ENCODE results near the gene UBAC2.

Gene UBAC2

DNA sequence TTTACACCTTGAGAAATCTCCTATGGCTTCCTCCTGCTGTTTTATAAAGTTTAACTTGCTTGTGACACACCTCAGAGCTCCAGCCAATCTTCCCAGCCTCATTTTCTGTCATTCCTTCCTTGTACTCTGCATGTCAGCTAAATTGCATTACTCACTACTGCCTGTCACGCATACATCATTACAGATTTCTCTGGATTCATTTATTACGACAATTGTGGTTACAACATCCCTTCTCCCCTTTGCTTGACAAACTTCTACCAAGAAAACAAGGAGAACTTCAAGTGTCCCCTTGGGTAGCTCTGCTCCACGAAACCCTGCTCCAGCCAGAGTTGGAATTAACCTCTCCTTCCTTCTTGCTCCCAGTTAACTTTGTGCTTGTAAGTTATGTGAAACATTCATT is 79.5 kb downstream of the UBAC2 start:
- H3K4me1 ChIP-seq (ENCODE audit: insufficient read depth, poor library complexity, severe bottlenecking): no peaks in the 10 kb centered on the region
- H3K27ac ChIP-seq (ENCODE audit: poor library complexity, severe bottlenecking): no peak overlapping the region
- no peak for DNase-seq (ENCODE audit: low spot score)

GRCh38 chr13:99281811-99282263 is 81.2 kb downstream of the UBAC2 start:
- no peak for DNase-seq (ENCODE audit: low spot score)
- no peaks in the 10 kb centered on the region for H3K36me3 ChIP-seq (ENCODE audit: low read depth)
- ATAC-seq (ENCODE audit: low read depth): no peak
- H3K4me3 ChIP-seq (ENCODE audit: severe bottlenecking): no peak overlapping the region
- H3K27me3 ChIP-seq (ENCODE audit: insufficient read depth, poor library complexity, severe bottlenecking): no peaks in the 10 kb centered on the region
- TF ChIP-seq CTCF (IDR thresholded peaks at IDR 0.05; ENCODE audit: poor library complexity, severe bottlenecking): no peak
- H3K27ac ChIP-seq (ENCODE audit: poor library complexity, severe bottlenecking): no peak overlapping the region
- H3K9me3 ChIP-seq (ENCODE audit: severe bottlenecking): no peaks in the 10 kb centered on the region
- no peaks in the 10 kb centered on the region for H3K4me1 ChIP-seq (ENCODE audit: insufficient read depth, poor library complexity, severe bottlenecking)

More for the DNA sequence above, 79.5 kb downstream of the UBAC2 start:
- H3K9me3 ChIP-seq (ENCODE audit: severe bottlenecking): no peaks in the 10 kb centered on the region
- no peak for TF ChIP-seq CTCF (IDR thresholded peaks at IDR 0.05; ENCODE audit: poor library complexity, severe bottlenecking)
- no peak overlapping the region for H3K4me3 ChIP-seq (ENCODE audit: severe bottlenecking)
- peak; percentile 52; the same call in 2 of the 3 replicates for ATAC-seq (ENCODE audit: low read depth)
- H3K36me3 ChIP-seq (ENCODE audit: low read depth): 0 out of 2 replicates have a peak, but pooled peaks cover 3% of the 10 kb centered on the region
- H3K27me3 ChIP-seq (ENCODE audit: insufficient read depth, poor library complexity, severe bottlenecking): no peaks in the 10 kb centered on the region

GRCh38 chr13:99282264-99283231 is 81.9 kb downstream of the UBAC2 start:
- Histone ChIP-seq H3K4me1 (ENCODE audit: insufficient read depth, poor library complexity, severe bottlenecking) (no peaks in the 10 kb centered on the region), H3K4me3 (ENCODE audit: severe bottlenecking) (no peak overlapping the region), H3K9me3 (ENCODE audit: severe bottlenecking) (no peaks in the 10 kb centered on the region), H3K36me3 (ENCODE audit: low read depth) (no peaks in the 10 kb centered on the region), H3K27ac (ENCODE audit: poor library complexity, severe bottlenecking) (no peak overlapping the region), H3K27me3 (ENCODE audit: insufficient read depth, poor library complexity, severe bottlenecking) (no peaks in the 10 kb centered on the region)
- ATAC-seq (ENCODE audit: low read depth): no peak
- no peak for DNase-seq (ENCODE audit: low spot score)
- no peak for TF ChIP-seq CTCF (IDR thresholded peaks at IDR 0.05; ENCODE audit: poor library complexity, severe bottlenecking)

DNA sequence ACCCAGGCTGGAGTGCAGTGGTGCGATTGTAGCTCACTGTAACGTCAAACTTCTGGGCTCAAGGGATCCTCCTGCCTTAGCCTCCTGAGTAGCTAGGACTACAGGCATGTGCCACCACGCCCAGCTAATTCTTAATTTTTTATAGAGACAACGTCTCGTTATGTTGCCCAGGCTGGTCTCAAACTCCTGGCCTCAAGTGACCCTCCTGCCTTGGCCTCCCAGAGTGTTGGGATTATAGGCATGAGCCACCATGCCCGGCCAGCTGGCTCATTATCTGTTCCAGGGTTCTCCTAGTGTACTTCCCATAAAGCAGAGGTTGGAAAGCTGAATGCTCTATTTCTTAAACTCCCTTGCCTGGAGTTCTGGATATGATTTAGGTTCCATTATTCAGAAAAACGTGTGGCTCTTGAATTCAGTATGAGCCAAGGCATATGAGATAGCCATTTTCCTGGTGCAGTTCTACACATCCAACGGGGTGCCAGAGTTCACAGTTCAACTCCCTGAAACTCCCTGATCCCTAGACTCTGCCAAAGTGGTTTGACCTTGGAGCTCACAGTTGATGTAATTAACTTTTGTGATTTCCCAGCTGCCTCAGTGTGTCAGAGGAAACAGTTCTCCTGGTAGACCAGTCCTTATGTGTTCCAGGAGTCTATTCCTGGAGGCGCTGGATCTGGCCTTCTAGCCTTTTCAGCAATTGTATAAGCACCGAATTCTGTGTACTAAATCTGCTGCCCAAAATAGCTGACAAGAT is 85.0 kb downstream of the UBAC2 start:
- DNase-seq (ENCODE audit: low spot score): no peak
- no peak for TF ChIP-seq CTCF (IDR thresholded peaks at IDR 0.05; ENCODE audit: poor library complexity, severe bottlenecking)
- ATAC-seq (ENCODE audit: low read depth): no peak
- H3K4me1 ChIP-seq (ENCODE audit: insufficient read depth, poor library complexity, severe bottlenecking): no peaks in the 10 kb centered on the region
- H3K27ac ChIP-seq (ENCODE audit: poor library complexity, severe bottlenecking): no peak overlapping the region
- no peaks in the 10 kb centered on the region for H3K9me3 ChIP-seq (ENCODE audit: severe bottlenecking)
- no peaks in the 10 kb centered on the region for H3K27me3 ChIP-seq (ENCODE audit: insufficient read depth, poor library complexity, severe bottlenecking)
- no peaks in the 10 kb centered on the region for H3K36me3 ChIP-seq (ENCODE audit: low read depth)
- no peak overlapping the region for H3K4me3 ChIP-seq (ENCODE audit: severe bottlenecking)
